Measurements from ENCODE around the gene HIPK2. TPM values are rescaled to one million over a fixed set of nuclear protein-coding genes. Genes with fewer than 3 reads are reported as not detected.

HIPK2 gene
- total and polyA plus RNA-seq, 7 donors = 2.4 to 15.7 (median 7.9) TPM

DNA sequence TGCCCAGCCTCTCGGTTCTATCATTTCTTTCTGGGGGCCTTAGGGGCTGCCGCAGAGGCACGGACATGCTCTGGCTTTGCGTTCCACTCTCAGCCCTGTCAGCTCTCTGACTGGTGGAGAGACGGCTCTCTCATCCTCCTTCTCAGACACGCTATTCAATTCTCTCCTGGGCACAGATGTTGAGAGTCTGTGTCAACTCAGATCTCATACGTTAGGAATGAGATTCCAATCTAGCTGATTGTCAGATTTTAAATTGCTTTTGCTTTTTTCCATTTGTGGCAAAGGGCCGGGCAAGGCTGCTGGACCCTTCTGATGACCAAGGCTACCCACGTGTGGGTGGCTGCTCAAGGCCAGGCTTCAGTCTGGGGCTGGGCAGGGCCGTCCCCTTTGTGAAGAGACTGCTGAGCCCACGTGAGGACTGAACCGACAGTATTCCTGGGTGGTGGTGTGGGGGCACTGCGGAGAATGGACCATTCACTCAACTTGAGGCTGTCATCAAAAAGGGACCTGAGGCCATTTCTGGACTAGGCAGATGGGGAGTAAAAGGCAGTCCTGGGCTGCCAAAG, 182.8 kb downstream of the HIPK2 start:
- no peak overlapping the region for H3K27ac ChIP-seq
- H3K36me3 ChIP-seq = peaks cover 0 to 92% (median 15%) of the 10 kb centered on the region in 4 donors
- no peaks in the 10 kb centered on the region for H3K27me3 ChIP-seq
- H3K9me3 ChIP-seq = no peaks in the 10 kb centered on the region
- intact Hi-C loops (cut with DNase I) = no loop called here
- DNase-seq = no peak
- H3K4me1 ChIP-seq = no peaks in the 10 kb centered on the region
- TF ChIP-seq POLR2A (IDR thresholded peaks at IDR 0.05) = no peak
- TF ChIP-seq POLR2AphosphoS5 (IDR thresholded peaks at IDR 0.05) = no peak
- no peak for TF ChIP-seq EP300 (IDR thresholded peaks at IDR 0.05)
- TF ChIP-seq, protein P1, sequence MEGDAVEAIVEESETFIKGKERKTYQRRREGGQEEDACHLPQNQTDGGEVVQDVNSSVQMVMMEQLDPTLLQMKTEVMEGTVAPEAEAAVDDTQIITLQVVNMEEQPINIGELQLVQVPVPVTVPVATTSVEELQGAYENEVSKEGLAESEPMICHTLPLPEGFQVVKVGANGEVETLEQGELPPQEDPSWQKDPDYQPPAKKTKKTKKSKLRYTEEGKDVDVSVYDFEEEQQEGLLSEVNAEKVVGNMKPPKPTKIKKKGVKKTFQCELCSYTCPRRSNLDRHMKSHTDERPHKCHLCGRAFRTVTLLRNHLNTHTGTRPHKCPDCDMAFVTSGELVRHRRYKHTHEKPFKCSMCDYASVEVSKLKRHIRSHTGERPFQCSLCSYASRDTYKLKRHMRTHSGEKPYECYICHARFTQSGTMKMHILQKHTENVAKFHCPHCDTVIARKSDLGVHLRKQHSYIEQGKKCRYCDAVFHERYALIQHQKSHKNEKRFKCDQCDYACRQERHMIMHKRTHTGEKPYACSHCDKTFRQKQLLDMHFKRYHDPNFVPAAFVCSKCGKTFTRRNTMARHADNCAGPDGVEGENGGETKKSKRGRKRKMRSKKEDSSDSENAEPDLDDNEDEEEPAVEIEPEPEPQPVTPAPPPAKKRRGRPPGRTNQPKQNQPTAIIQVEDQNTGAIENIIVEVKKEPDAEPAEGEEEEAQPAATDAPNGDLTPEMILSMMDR (IDR thresholded peaks at IDR 0.05) = no peak
- 93 to 94% methylated on average over 13 of the region's 13 CpGs for WGBS, 2 donors
- H3K4me3 ChIP-seq = no peak overlapping the region

DNA sequence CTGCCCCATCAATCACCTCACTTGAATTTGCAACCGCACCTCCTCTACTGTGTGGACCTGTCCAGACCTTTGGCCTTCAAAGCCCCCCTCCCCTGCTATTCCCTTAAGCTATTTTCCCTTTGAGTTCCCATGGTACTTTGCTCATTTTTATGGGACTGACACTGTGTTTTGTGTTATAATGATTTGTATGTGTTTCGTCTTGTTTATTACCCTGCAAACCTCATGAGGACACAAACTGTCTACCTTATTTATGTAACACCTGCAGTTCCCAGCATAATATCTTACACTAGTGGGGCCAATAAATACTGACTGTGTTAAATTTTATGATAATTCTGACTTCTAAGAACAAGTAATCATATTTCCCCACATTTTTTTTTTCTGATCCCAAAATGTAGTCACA, 183.7 kb downstream of the HIPK2 start:
- intact Hi-C loops (cut with DNase I) = no loop called here
- Histone ChIP-seq H3K27ac (no peak overlapping the region), H3K4me3 (no peak overlapping the region), H3K36me3 (peaks cover 0 to 88% (median 15%) of the 10 kb centered on the region in 4 donors), H3K27me3 (no peaks in the 10 kb centered on the region), H3K4me1 (no peaks in the 10 kb centered on the region), H3K9me3 (no peaks in the 10 kb centered on the region)
- TF ChIP-seq POLR2A (IDR thresholded peaks at IDR 0.05) (no peak), POLR2AphosphoS5 (IDR thresholded peaks at IDR 0.05) (no peak), EP300 (IDR thresholded peaks at IDR 0.05) (no peak)
- TF ChIP-seq, protein P1 (IDR thresholded peaks at IDR 0.05) = no peak
- no peak for DNase-seq
- 63 to 83% methylated on average over 2 of the region's 2 CpGs for WGBS, 2 donors

DNA sequence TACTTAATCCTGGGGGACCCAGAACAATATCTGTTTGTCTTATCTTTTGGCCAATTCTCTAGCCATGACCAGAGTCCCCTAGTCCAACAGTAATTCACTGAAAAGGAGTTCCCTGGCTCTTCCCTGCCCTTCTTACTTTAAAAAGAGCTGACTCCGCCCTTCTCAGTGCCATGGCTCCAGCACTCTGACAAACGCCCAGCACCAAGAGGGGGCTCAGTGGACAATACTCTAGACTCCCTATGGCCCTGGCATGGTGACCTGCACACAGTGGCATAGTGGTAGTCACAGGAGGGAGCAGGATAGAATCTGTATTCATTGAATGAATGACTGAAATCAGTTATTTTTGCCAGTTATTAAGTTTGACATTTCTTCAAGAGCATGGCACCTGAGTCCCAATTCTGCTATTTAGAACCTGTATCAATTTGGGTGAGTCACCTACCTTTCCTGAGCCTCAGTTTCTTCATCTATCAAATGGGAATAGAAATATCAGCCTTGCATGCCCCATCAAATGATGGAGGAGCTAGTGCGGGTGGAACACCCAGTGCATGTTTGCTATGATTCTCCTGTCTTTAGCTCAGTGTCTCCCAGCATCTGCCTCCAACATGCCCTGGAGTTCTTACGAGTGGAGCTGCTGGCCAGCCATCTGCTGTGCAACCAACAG, 184.9 kb downstream of the HIPK2 start:
- no peak overlapping the region for H3K27ac ChIP-seq
- DNase-seq = no peak
- no peaks in the 10 kb centered on the region for H3K4me1 ChIP-seq
- no peaks in the 10 kb centered on the region for H3K27me3 ChIP-seq
- no peak overlapping the region for H3K4me3 ChIP-seq
- intact Hi-C loops (cut with DNase I) = no loop called here
- H3K9me3 ChIP-seq = no peaks in the 10 kb centered on the region
- TF ChIP-seq POLR2AphosphoS5 (IDR thresholded peaks at IDR 0.05) (no peak), EP300 (IDR thresholded peaks at IDR 0.05) (no peak), POLR2A (IDR thresholded peaks at IDR 0.05) (no peak)
- TF ChIP-seq, protein P1 (IDR thresholded peaks at IDR 0.05) = no peak
- 93 to 94% methylated on average over 4 of the region's 4 CpGs for WGBS, 2 donors
- peaks cover 0 to 83% (median 15%) of the 10 kb centered on the region in 4 donors for H3K36me3 ChIP-seq

DNA sequence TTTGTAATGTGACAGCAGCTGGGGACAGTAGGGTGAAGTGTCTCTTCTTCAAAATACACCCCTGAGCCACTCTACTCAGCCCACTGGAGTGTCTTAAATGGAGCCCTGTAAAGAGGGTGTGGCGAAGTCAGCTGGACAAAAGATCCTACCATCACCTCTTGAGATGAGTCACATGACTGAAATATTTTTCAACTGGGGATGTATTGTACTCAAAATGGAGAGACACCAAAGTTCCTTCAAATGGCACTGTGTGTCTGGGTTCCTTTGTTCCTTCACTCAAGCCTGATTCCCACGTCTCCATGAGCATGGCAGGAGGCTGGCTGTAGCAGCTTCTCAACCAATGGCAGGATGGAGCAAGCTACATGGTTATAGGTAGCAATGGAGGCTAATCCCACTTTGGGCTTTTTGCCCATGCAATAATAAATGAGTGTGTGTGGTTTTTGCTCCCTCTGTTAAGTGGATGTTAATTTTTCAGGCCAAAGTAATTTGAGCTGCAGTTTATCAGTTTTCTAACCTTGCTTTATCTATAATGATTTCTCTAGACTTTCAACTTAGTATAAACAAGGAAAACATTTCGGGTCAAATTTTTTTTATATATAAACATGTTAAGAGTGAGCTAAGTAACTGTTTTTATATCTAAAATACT, 186.1 kb downstream of the HIPK2 start:
- H3K27me3 ChIP-seq = no peaks in the 10 kb centered on the region
- no peaks in the 10 kb centered on the region for H3K4me1 ChIP-seq
- H3K9me3 ChIP-seq = no peaks in the 10 kb centered on the region
- peaks cover 0 to 71% (median 12%) of the 10 kb centered on the region in 4 donors for H3K36me3 ChIP-seq
- DNase-seq = no peak
- WGBS, 2 donors = 92% methylated on average over 3 of the region's 3 CpGs
- TF ChIP-seq, protein P1 (IDR thresholded peaks at IDR 0.05) = no peak
- TF ChIP-seq POLR2A (IDR thresholded peaks at IDR 0.05) = no peak
- no peak for TF ChIP-seq POLR2AphosphoS5 (IDR thresholded peaks at IDR 0.05)
- no peak for TF ChIP-seq EP300 (IDR thresholded peaks at IDR 0.05)
- no peak overlapping the region for H3K4me3 ChIP-seq
- intact Hi-C loops (cut with DNase I) = no loop called here
- H3K27ac ChIP-seq = no peak overlapping the region
